Astrocyte (in vitro differentiated cells and primary cell): ENCODE results near the gene CTU1.

Experiments
- CTCF ChIP-seq: IDR thresholded peaks from 2 replicates; pipeline ENCODE4 v1.5.1; 2011; ENCODE audit warnings: low read depth, mild to moderate bottlenecking, inconsistent platforms, low read length, moderate library complexity; ENCODE audit not compliant: insufficient read depth
- EZH2 ChIP-seq: IDR thresholded peaks from 2 replicates; pipeline ENCODE4 v1.6.1; 2012; ENCODE audit warnings: mild to moderate bottlenecking, low read length, inconsistent platforms; ENCODE audit not compliant: insufficient read depth

GRCh38 chr19:51128227-51128626 lies 20.0 kb upstream of the CTU1 start:
- no peak for TF ChIP-seq CTCF
- no peak for TF ChIP-seq EZH2
